HepG2 (cell line): ENCODE measurements around the gene PDGFRB. TPM values are rescaled to one million over a fixed set of nuclear protein-coding genes. Genes with fewer than 3 reads are reported as not detected.

Experiments used
- ARNTL ChIP-seq: sonication (generic); formaldehyde crosslinking; IDR thresholded peaks from 2 replicates; pipeline ENCODE4 v1.4.0; 2020; ENCODE audit warnings: mild to moderate bottlenecking, missing genetic modification reagents
- EEA1 ChIP-seq: sonication (generic); formaldehyde crosslinking; IDR thresholded peaks from 2 replicates; pipeline ENCODE4 v1.5.1; 2020; ENCODE audit warnings: mild to moderate bottlenecking, missing genetic modification reagents, borderline replicate concordance
- ETV5 ChIP-seq: IDR thresholded peaks from 2 replicates; pipeline ENCODE4 v1.6.1; 2018; ENCODE audit warnings: missing biosample characterization, missing genetic modification reagents, inconsistent platforms, borderline replicate concordance
- HNF1B ChIP-seq: sonication (generic); formaldehyde crosslinking; IDR thresholded peaks from 2 replicates; pipeline ENCODE4 v1.5.1; 2020; ENCODE audit warnings: mild to moderate bottlenecking, moderate library complexity, missing genetic modification reagents
- HOXA7 ChIP-seq: sonication (generic); formaldehyde crosslinking; IDR thresholded peaks from 2 replicates; pipeline ENCODE4 v1.8.1; 2022; ENCODE audit warnings: mild to moderate bottlenecking, missing genetic modification reagents, moderate library complexity
- KLF12 ChIP-seq: sonication (generic); formaldehyde crosslinking; IDR thresholded peaks from 2 replicates; pipeline ENCODE4 v1.4.0; 2020; ENCODE audit warnings: missing genetic modification reagents, borderline replicate concordance
- LBX2 ChIP-seq: sonication (generic); formaldehyde crosslinking; IDR thresholded peaks from 2 replicates; pipeline ENCODE4 v1.5.0; 2020; ENCODE audit warnings: missing genetic modification reagents, mild to moderate bottlenecking, borderline replicate concordance
- MAFG ChIP-seq: sonication (generic); formaldehyde crosslinking; IDR thresholded peaks from 2 replicates; pipeline ENCODE4 v1.5.1; 2020; ENCODE audit warnings: mild to moderate bottlenecking, missing genetic modification reagents
- POGZ ChIP-seq: sonication (generic); formaldehyde crosslinking; IDR thresholded peaks from 2 replicates; pipeline ENCODE4 v1.4.0; 2020; ENCODE audit warnings: mild to moderate bottlenecking, missing genetic modification reagents
- RBM39 ChIP-seq: fragments of 200-400 bp; formaldehyde crosslinking; IDR thresholded peaks from one replicate; pipeline ENCODE4 v1.6.1; 2018; ENCODE audit warnings: antibody characterized with exemption, mild to moderate bottlenecking, low read depth, low read length; ENCODE audit not compliant: poor library complexity, severe bottlenecking
- RCOR2 ChIP-seq: IDR thresholded peaks from 2 replicates; pipeline ENCODE4 v1.6.1; 2016; ENCODE audit warnings: missing biosample characterization, missing genetic modification reagents
- SP2 ChIP-seq: sonication (generic); formaldehyde crosslinking; IDR thresholded peaks from 2 replicates; pipeline ENCODE4 v1.5.1; 2020; ENCODE audit warnings: mild to moderate bottlenecking, missing genetic modification reagents
- TRAFD1 ChIP-seq: sonication (generic); formaldehyde crosslinking; IDR thresholded peaks from 2 replicates; pipeline ENCODE4 v1.5.1; 2020; ENCODE audit warnings: missing genetic modification reagents, mild to moderate bottlenecking, borderline replicate concordance
- UBTF ChIP-seq: sonication (generic); formaldehyde crosslinking; IDR thresholded peaks from 2 replicates; pipeline ENCODE4 v1.4.0; 2020; ENCODE audit warnings: mild to moderate bottlenecking, missing genetic modification reagents
- XBP1 ChIP-seq: sonication (generic); formaldehyde crosslinking; IDR thresholded peaks from 2 replicates; pipeline ENCODE4 v1.5.0; 2020; ENCODE audit warnings: missing genetic modification reagents
- ZNF205 ChIP-seq: IDR thresholded peaks from 2 replicates; pipeline ENCODE4 v1.6.1; 2018; ENCODE audit warnings: missing biosample characterization, missing genetic modification reagents
- ZNF350 ChIP-seq: sonication (generic); formaldehyde crosslinking; IDR thresholded peaks from 2 replicates; pipeline ENCODE4 v1.4.0; 2020; ENCODE audit warnings: mild to moderate bottlenecking, low read depth, missing genetic modification reagents, borderline replicate concordance
- ZNF354B ChIP-seq: sonication (generic); formaldehyde crosslinking; IDR thresholded peaks from 2 replicates; pipeline ENCODE4 v1.8.0; 2022; ENCODE audit warnings: mild to moderate bottlenecking, missing genetic modification reagents
- ZNF431 ChIP-seq: sonication (generic); formaldehyde crosslinking; IDR thresholded peaks from 2 replicates; pipeline ENCODE4 v1.9.0; 2022; ENCODE audit warnings: missing genetic modification reagents, low read depth, mild to moderate bottlenecking, borderline replicate concordance
- ZNF639 ChIP-seq: conservative IDR thresholded peaks from 2 replicates; pipeline ENCODE4 v1.6.1; 2018; ENCODE audit warnings: missing genetic modification reagents
- ZNF883 ChIP-seq: sonication (generic); formaldehyde crosslinking; IDR thresholded peaks from 2 replicates; pipeline ENCODE4 v1.5.1; 2020; ENCODE audit warnings: mild to moderate bottlenecking, missing genetic modification reagents; ENCODE audit errors: not compliant biosample characterization
- ZSCAN25 ChIP-seq: sonication (generic); formaldehyde crosslinking; IDR thresholded peaks from 2 replicates; pipeline ENCODE4 v1.8.0; 2022; ENCODE audit warnings: mild to moderate bottlenecking, missing genetic modification reagents
- polyA plus RNA-seq, 8 experiments: library from polyadenylated mRNA; depleted of rRNA in 3 of 8; stranded (reverse) in 7 of 8; unstranded in 1 of 8; fragments of >200 nt; fragmentation: Illumina TruSeq in 4 of 8; extraction: Trizol in 4 of 8; gene quantifications; 2 replicates each; pipeline versions ENCODE4 v1.2.1 to v1.2.3, GENCODE V29; 2011 to 2016; ENCODE audit warnings: low read depth in 4 of 8, missing spikeins in 1 of 8, mixed read lengths in 1 of 8; ENCODE audit not compliant: insufficient read depth in 1 of 8
- total RNA-seq, 5 experiments: library from RNA; depleted of rRNA; stranded (reverse); fragments of >200 nt; fragmentation: Illumina TruSeq; extraction: Trizol; gene quantifications; 2 replicates each; pipeline ENCODE4 v1.2.3, GENCODE V29; 2016; ENCODE audit warnings: low read depth in 1 of 5

The PDGFRB gene
- total and polyA plus RNA-seq, 2 of the 13 experiments (the other 11 are each of a cell fraction or from before 2014, with no cell fraction given) = 4.0 to 21.0 TPM

- peak; percentile 96 for TF ChIP-seq HNF1B (CRISPR knock-in tag)
- peak; percentile 97 for TF ChIP-seq ETV5 (CRISPR knock-in tag)
- peak; percentile 29 for TF ChIP-seq ZNF883 (CRISPR knock-in tag)
- peak; percentile 93; the same call in 1 of the 2 replicates for TF ChIP-seq ZNF431 (CRISPR knock-in tag)
- peak; percentile 88 for TF ChIP-seq ZNF205 (CRISPR knock-in tag)
- peak; percentile 88 for TF ChIP-seq UBTF (CRISPR knock-in tag)
- TF ChIP-seq TRAFD1 (CRISPR knock-in tag) = no peak
- TF ChIP-seq ZNF354B (CRISPR knock-in tag) = no peak
- peak; percentile 62 for TF ChIP-seq RCOR2 (CRISPR knock-in tag)
- 0 out of 2 replicates have a peak, but pooled peaks have one; percentile 30 for TF ChIP-seq ZNF639
- no peak for TF ChIP-seq LBX2 (CRISPR knock-in tag)
- TF ChIP-seq KLF12 (CRISPR knock-in tag) = no peak
- no peak for TF ChIP-seq MAFG
- TF ChIP-seq SP2 = no peak
- peak; percentile 61 for TF ChIP-seq POGZ (CRISPR knock-in tag)
- peak; percentile 89 for TF ChIP-seq ARNTL (CRISPR knock-in tag)
- peak; percentile 46; the same call in 1 of the 2 replicates for TF ChIP-seq ZNF350 (CRISPR knock-in tag)
- TF ChIP-seq RBM39 = no peak
- no peak for TF ChIP-seq XBP1
- no peak for TF ChIP-seq EEA1 (CRISPR knock-in tag)
- no peak for TF ChIP-seq HOXA7
- TF ChIP-seq ZSCAN25 (CRISPR knock-in tag) = peak; percentile 62; the same call in 1 of the 2 replicates
Measured at GRCh38 chr5:150137168-150137957, 18.3 kb downstream of the PDGFRB start (continued).
